GM12891 (cell line): Measurements from ENCODE around the gene EDEM1.

ENCODE experiments used
- PAX5 ChIP-seq: IDR thresholded peaks from 2 replicates; pipeline ENCODE4 v1.6.1; 2011; ENCODE audit warnings: low read length, moderate library complexity, mild to moderate bottlenecking; ENCODE audit not compliant: insufficient read depth, severe bottlenecking
- POLR2A ChIP-seq: IDR thresholded peaks from 2 replicates; pipeline ENCODE4 v1.6.1; 2011; ENCODE audit warnings: low read depth, low read length, control low read depth
- POLR2AphosphoS5 ChIP-seq: IDR thresholded peaks from 2 replicates; pipeline ENCODE4 v1.6.1; 2011; ENCODE audit warnings: low read depth, low read length, control low read depth
- TAF1 ChIP-seq: IDR thresholded peaks from 2 replicates; pipeline ENCODE4 v1.6.1; 2011; ENCODE audit warnings: low read depth, low read length, control low read depth

DNA sequence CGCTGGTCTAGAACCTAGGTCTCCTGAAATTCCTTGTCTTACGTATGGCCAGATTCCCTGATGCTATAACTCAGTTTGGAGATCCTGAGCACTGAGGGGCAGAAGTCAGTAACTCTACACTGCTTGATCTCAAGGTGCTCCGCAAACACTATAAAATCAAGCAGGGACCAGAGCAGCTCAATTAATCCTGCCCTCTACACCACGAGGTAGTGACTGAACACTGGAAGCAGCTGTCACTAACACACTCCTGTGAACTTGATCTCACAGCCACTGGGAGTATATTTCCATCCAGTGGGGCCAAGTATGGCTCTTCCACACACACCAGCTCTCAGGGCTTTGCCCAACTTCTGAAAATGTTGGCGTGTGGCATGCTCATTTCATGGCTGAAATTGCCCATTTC, 51.0 kb downstream of the EDEM1 start:
- TF ChIP-seq TAF1: no peak
- TF ChIP-seq POLR2A: no peak
- TF ChIP-seq POLR2AphosphoS5: no peak
- TF ChIP-seq PAX5: no peak
